Esophagus (tissue), 2 donors: Measurements from ENCODE around the gene C16orf95. TPM values are rescaled to one million over a fixed set of nuclear protein-coding genes. Genes with fewer than 3 reads are reported as not detected.

Experiments
- H3K27ac ChIP-seq, 2 donors: one replicate each; pipeline ENCODE4 v1.5.1; 2013; ENCODE audit warnings: low read depth in 2 of 2, mild to moderate bottlenecking in 2 of 2, inconsistent platforms in 1 of 2, low read length in 1 of 2, moderate library complexity in 1 of 2
- H3K27me3 ChIP-seq, 2 donors: one replicate each; pipeline ENCODE4 v1.6.1; 2013; ENCODE audit warnings: low read length in 2 of 2, control low read depth in 1 of 2, mild to moderate bottlenecking in 1 of 2; ENCODE audit not compliant: insufficient read depth in 2 of 2, control insufficient read depth in 1 of 2
- H3K36me3 ChIP-seq, 2 donors: one replicate each; pipeline ENCODE4 v1.6.1; 2013; ENCODE audit warnings: low read length in 1 of 2; ENCODE audit not compliant: control insufficient read depth in 2 of 2, insufficient read depth in 2 of 2
- H3K4me1 ChIP-seq, 2 donors: one replicate each; pipeline ENCODE4 v1.6.1; 2013; ENCODE audit warnings: low read length in 1 of 2; ENCODE audit not compliant: control insufficient read depth in 2 of 2, insufficient read depth in 2 of 2
- H3K4me3 ChIP-seq, 2 donors: one replicate each; pipeline ENCODE4 v1.5.1; 2013; ENCODE audit warnings: low read length in 2 of 2, mild to moderate bottlenecking in 2 of 2, low read depth in 1 of 2, moderate library complexity in 1 of 2
- H3K9me3 ChIP-seq, 2 donors: one replicate each; pipeline ENCODE4 v1.6.1; 2013; ENCODE audit warnings: mild to moderate bottlenecking in 2 of 2, low read depth in 1 of 2, low read length in 1 of 2, moderate library complexity in 1 of 2; ENCODE audit not compliant: control insufficient read depth in 2 of 2, insufficient read depth in 1 of 2
- WGBS, 2 donors: extraction: QIAGEN DNeasy Blood & Tissue Kit; methylation state at CpG; one replicate each; pipeline ENCODE4 v1.1.7; 2013; 5-methylcytosine and 5-hydroxymethylcytosine counted together
- polyA plus RNA-seq, 2 donors: library from polyadenylated mRNA; stranded (reverse); fragments of 200-250 nt; gene quantifications; one replicate each; pipeline ENCODE4 v1.2.3, GENCODE V29; 2013
- donor health status: healthy with polysubstance abuse.
- donor health status: Bipolar disorder and iron deficiency.

C16orf95 gene
- polyA plus RNA-seq, 2 donors, result 3.4 to 3.8 TPM

DNA sequence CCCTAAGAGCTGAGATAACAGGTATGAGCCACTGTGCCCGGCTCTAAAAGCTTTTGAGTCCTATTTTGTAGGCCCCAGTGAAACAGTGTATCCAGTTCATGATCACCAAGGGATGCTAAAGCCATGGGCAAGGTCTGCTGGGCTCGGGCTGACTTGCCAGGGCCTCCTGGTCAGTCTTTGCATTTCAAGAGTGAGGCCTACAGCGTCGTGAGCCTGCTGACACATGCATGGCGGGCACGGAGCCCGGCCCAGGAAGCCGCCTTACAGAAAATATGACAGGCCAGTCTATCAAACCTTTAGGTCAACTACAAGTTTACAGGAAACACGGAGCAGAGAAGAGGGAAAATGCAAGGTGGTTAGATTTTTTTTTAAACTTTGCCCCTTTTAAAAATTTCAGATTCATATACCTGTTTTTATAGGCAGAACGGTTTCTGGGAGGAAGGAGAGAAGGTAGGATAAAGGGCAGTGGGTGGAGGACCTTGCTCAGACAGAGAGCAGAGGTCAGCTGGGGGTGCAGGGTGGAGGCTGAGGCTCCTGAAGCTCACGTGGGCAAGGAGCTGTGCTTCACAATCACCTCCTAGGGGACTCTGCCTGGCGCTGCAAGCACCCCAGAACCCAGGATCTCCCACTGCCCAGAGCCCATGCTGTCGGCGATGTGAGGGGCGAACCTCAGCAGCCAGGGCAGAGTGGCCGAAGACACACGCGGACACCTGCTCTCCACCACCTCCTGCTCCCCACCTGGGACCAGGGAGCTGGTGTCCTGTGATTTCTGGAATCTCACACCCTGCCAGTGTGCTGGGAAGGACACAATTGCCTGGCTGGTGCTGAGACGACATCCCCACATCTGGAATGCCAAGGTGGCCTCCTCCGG, 21.3 kb downstream of the C16orf95 start:
- Histone ChIP-seq H3K27me3 (no peaks in the 10 kb centered on the region), H3K4me3 (no peak overlapping the region), H3K9me3 (peaks cover 2 to 5% of the 10 kb centered on the region in 2 donors), H3K27ac (no peak overlapping the region), H3K4me1 (no peaks in the 10 kb centered on the region), H3K36me3 (peaks cover 0 to 3% of the 10 kb centered on the region in 2 donors)
- WGBS, 2 donors, result 85 to 89% methylated on average over 20 of the region's 20 CpGs

DNA sequence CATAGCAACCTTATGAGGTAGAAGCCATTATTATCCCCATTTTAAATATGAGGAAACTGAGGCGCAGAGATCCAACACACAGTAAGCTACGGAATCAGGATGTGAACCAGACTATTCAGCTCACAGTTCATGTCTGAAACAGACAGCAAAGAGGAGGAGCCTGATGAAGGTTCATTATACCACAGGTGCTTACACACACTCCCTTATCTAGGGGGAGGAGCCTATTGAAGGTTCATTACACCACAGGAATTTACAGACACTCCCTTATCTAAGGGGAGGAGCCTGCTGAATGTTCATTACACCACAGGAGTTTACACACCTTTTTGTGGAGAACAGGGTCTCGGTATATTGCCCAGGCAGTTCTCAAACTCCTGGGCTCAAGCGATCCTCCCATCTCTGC, 21.9 kb downstream of the C16orf95 start:
- Histone ChIP-seq H3K4me3 (no peak overlapping the region), H3K27me3 (no peaks in the 10 kb centered on the region), H3K27ac (no peak overlapping the region), H3K9me3 (peaks cover 2 to 5% of the 10 kb centered on the region in 2 donors), H3K36me3 (peaks cover 0 to 3% of the 10 kb centered on the region in 2 donors), H3K4me1 (no peaks in the 10 kb centered on the region)
- WGBS, 2 donors, result 81 to 93% methylated on average over 4 of the region's 4 CpGs

DNA sequence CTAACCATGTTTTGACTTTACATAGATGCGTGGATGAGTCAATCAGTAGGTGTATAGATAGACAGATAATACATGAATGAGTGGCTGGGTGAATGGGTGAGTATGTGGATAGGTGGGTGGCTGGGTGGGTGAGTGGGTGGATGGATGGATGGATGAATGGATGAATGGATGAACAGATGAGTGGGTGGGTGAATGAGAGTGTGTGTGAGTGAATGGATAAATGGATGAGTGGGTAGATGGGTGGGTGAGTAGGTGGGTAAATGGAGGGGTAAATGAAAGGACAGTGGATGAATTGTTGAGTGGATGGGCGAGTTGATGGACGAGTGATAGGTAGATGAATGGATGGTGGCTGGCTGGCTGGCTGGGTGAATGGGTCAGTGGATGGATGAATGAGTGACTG, 23.2 kb downstream of the C16orf95 start:
- Histone ChIP-seq H3K9me3 (peaks cover 2 to 5% of the 10 kb centered on the region in 2 donors), H3K27ac (no peak overlapping the region), H3K4me1 (no peaks in the 10 kb centered on the region), H3K36me3 (peaks cover 0 to 2% of the 10 kb centered on the region in 2 donors), H3K27me3 (no peaks in the 10 kb centered on the region), H3K4me3 (no peak overlapping the region)
- WGBS, 2 donors, result 92 to 97% methylated on average over 3 of the region's 3 CpGs

DNA sequence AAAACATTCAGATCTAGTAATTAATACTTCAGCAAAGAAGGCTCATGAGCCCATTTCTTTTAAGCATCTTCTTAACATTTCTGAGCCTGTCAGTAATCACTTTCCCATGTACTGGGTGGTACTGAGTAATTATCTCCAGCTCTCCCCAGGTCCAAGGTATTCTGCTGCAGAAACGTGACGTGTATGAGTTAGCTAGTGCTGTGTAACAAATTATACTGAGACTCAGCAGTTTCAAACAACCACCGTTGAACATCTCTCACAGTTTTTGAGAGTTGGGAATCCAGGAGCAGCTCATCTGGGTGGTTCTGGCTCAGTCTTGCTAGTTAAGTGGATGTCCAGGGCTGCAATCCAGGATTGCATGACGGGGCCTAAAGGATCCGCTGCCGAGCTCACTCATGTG, 25.2 kb downstream of the C16orf95 start:
- Histone ChIP-seq H3K4me3 (no peak overlapping the region), H3K9me3 (peaks cover 2 to 5% of the 10 kb centered on the region in 2 donors), H3K4me1 (no peaks in the 10 kb centered on the region), H3K27me3 (no peaks in the 10 kb centered on the region), H3K27ac (no peak overlapping the region), H3K36me3 (no peaks in the 10 kb centered on the region)
- 90 to 98% methylated on average over 6 of the region's 6 CpGs for WGBS, 2 donors

DNA sequence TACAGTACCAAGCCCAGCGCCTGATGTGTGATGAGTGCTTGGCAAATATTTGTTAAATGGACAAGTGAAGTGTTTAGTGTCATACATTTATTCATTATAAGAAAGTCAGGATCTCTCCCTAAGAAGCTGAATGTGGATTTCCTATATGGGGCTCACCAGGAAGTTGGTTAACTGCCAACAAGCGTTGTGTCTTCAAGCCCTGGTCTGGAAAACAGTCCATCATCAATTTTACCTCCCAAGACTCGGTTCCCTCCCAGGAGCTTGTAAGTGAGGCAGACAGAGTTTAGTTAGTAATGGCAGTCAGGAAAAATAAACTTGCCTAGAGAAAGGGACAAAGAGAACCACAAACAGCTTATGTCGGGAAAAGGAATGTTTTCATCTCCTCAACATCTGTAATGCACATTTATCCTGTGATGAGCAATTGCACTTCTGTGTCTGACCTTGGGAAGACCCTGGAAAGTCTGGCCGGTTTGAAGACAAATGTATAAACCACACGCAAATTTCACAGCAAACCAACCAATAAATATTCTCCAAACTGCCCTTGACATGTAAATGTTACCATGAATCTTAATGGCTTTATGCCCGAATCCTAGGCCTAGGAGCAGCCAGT, 28.3 kb downstream of the C16orf95 start:
- Histone ChIP-seq H3K4me1 (no peaks in the 10 kb centered on the region), H3K27me3 (no peaks in the 10 kb centered on the region), H3K36me3 (no peaks in the 10 kb centered on the region), H3K9me3 (peaks cover 2 to 5% of the 10 kb centered on the region in 2 donors), H3K27ac (no peak overlapping the region), H3K4me3 (no peak overlapping the region)
- WGBS, 2 donors, result 69 to 70% methylated on average over 7 of the region's 7 CpGs

DNA sequence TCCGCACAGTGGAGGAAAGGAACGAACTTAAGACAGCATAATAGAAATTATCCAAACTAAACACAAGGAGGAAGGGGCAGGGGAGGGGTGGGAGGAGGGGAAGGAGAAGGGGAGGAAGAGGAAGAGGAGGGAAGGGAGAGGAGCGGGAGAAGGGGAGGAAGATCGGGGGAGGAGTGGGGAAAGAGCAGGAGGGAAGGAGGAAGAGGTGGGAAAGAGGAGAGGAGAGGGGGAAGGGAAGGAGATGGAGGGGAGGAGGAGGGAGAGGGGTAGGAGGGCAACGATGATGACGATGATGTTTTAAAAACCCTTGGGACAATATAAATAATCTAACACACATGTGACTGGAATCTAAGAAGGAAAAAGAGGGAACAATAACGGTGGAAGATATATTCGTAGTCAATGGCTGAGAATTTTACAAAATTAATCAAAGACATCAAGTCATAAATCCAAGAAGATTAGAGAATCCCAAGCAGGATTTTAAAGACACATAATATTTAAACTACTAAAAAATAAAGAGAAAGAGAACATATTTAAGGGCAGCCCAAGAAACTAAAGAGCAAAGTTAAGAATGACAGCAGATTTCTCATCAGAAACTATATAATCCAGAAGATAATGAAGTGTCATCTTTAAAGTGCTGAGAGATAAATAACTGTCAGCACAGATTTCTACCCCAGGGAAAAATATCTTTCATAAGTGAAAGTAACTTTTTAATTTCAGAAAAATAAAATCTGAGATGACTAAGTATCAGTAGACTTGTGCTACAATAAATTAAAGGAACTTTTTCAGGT, 30.2 kb downstream of the C16orf95 start:
- H3K4me3 ChIP-seq, result no peak overlapping the region
- H3K36me3 ChIP-seq, result no peaks in the 10 kb centered on the region
- WGBS, 2 donors, result 76 to 80% methylated on average over 8 of the region's 8 CpGs
- H3K27ac ChIP-seq, result no peak overlapping the region
- no peaks in the 10 kb centered on the region for H3K4me1 ChIP-seq
- no peaks in the 10 kb centered on the region for H3K27me3 ChIP-seq
- peaks cover under 1% of the 10 kb centered on the region in 2 donors for H3K9me3 ChIP-seq

DNA sequence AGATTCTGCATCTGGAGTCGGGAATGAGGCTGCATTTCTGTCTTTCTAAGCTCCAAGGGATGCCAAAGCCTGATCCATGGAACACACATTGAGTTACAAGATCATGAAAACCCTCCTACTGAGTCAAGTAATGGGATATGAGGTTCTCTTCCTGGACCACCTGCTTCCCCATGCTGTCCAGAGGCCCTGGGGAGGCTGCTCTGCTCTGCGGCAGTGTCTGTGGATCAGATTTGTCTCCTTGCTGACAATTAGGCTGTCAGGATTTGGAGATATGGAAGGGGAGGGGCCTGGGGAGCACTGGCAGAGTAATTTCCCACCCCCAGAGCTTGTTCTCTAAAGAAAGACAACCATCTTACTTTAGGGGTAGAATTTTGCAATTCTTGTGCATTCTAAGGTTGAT, 33.0 kb downstream of the C16orf95 start:
- Histone ChIP-seq H3K27ac (no peak overlapping the region), H3K27me3 (no peaks in the 10 kb centered on the region), H3K9me3 (no peaks in the 10 kb centered on the region), H3K4me3 (no peak overlapping the region), H3K4me1 (no peaks in the 10 kb centered on the region), H3K36me3 (no peaks in the 10 kb centered on the region)
- 80 to 81% methylated on average over 2 of the region's 2 CpGs for WGBS, 2 donors

DNA sequence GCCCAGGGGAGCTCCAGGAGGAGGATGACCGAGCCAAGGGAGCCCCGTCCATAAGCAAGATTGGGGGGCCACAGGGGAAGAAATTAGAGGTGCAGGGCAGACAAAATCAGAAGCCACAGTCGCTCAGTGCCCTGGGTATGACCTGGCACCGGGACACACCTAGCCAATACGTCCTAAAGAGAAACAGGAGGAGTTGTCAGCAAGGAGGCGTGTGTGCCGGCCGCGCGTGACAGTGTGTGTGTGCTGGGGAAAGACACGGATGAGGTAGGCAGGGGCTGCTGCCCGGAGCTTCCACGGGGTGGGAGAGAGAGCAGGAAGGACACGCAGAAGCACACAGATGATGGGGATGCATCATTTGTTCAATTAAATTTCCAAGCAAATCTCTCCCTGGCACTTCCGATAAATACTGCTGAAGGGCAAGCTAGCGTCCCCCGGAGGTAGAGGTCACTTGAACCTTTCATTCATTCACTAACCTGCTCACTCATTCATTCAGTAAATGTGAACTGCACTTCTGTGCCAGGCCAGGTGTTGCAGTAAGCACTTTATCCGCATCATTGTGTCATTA, 38.0 kb downstream of the C16orf95 start:
- H3K27me3 ChIP-seq, result no peaks in the 10 kb centered on the region
- WGBS, 2 donors, result 70 to 74% methylated on average over 18 of the region's 18 CpGs
- H3K9me3 ChIP-seq, result no peaks in the 10 kb centered on the region
- no peak overlapping the region for H3K27ac ChIP-seq
- H3K4me1 ChIP-seq, result peaks cover 0 to 6% of the 10 kb centered on the region in 2 donors
- no peaks in the 10 kb centered on the region for H3K36me3 ChIP-seq
- H3K4me3 ChIP-seq, result no peak overlapping the region
